ENCODE data around the gene SCN10A. TPM values are rescaled to one million over a fixed set of nuclear protein-coding genes. Genes with fewer than 3 reads are reported as not detected.

Gene SCN10A
- polyA plus RNA-seq, 1 donor from 2014 or later, result not detected

GRCh38 chr3:38720465-38720864 lies 95.6 kb downstream of the SCN10A start:
- H3K4me3 Mint-ChIP-seq, result no peak overlapping the region
- no peaks in the 10 kb centered on the region for H3K9me3 Mint-ChIP-seq
- H3K27ac Mint-ChIP-seq, result no peak overlapping the region
- H3K27me3 Mint-ChIP-seq, result peaks cover 10% of the 10 kb centered on the region
- peaks cover 0 to 5% (median 2%) of the 10 kb centered on the region in 3 donors for H3K4me1 Mint-ChIP-seq
- H3K36me3 Mint-ChIP-seq, result no peaks in the 10 kb centered on the region

- Mint-ChIP-seq H3K36me3 (peaks cover 2% of the 10 kb centered on the region), H3K4me3 (no peak overlapping the region), H3K9me3 (peaks cover 0 to 6% (median 0%) of the 10 kb centered on the region in 3 donors), H3K27me3 (peaks cover 2% of the 10 kb centered on the region), H3K4me1 (peaks cover 0 to 5% (median 2%) of the 10 kb centered on the region in 3 donors), H3K27ac (no peak overlapping the region)
Observed at GRCh38 chr3:38717355-38718240, 98.4 kb downstream of the SCN10A start.

DNA sequence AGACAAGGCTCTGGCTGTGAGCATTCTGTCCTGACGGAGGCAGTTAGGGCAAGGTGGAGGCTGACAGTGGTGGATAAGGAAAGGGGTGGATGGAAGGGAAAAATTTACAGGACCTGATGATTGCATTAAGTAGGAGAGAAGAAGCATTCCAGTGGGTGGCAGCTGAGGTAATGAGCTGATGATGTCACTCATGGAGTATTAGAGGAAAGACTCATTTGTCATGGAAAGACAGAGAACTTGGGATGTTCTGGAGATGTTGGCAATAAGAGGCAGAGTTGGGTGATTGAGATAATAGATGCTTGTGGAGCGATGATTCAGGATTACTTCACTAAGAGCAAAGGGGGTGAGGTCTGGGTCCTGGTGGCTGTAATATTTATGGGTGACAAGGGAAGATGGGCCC lies 102.9 kb downstream of the SCN10A start:
- no peaks in the 10 kb centered on the region for H3K4me1 Mint-ChIP-seq
- H3K36me3 Mint-ChIP-seq, result peaks cover 2% of the 10 kb centered on the region
- no peak overlapping the region for H3K4me3 Mint-ChIP-seq
- no peak overlapping the region for H3K27ac Mint-ChIP-seq
- H3K27me3 Mint-ChIP-seq, result peaks cover 6% of the 10 kb centered on the region
- peaks cover 0 to 6% (median 0%) of the 10 kb centered on the region in 3 donors for H3K9me3 Mint-ChIP-seq

- Mint-ChIP-seq H3K27ac (no peak overlapping the region), H3K36me3 (peaks cover 2% of the 10 kb centered on the region), H3K9me3 (peaks cover 0 to 6% (median 0%) of the 10 kb centered on the region in 3 donors), H3K4me1 (no peaks in the 10 kb centered on the region), H3K27me3 (peaks cover 8% of the 10 kb centered on the region), H3K4me3 (no peak overlapping the region)
Observed at GRCh38 chr3:38711321-38711720, 104.7 kb downstream of the SCN10A start.

DNA sequence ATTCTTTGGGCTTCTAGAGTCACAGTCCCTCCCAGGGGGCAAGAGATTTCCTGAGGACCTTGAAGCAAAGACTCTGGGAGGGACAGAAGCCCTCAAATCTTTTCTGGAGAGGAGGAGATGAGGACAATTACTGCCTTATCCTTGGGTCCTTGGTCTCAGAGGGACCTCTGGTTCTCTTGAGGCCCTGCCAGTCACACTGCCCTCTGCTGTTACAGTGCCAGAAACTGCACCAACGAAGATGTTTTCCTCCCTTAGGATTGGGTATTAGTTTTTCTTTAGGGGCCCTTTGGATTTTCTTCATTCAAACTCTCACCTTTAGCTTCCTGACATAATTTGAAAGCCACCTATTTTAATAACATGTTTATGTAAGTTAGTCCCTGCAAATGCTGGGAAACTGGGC lies 108.3 kb downstream of the SCN10A start:
- H3K27ac Mint-ChIP-seq, result no peak overlapping the region
- H3K4me1 Mint-ChIP-seq, result no peaks in the 10 kb centered on the region
- no peak overlapping the region for H3K4me3 Mint-ChIP-seq
- no peaks in the 10 kb centered on the region for H3K36me3 Mint-ChIP-seq
- peaks cover 8% of the 10 kb centered on the region for H3K27me3 Mint-ChIP-seq
- no peaks in the 10 kb centered on the region for H3K9me3 Mint-ChIP-seq

DNA sequence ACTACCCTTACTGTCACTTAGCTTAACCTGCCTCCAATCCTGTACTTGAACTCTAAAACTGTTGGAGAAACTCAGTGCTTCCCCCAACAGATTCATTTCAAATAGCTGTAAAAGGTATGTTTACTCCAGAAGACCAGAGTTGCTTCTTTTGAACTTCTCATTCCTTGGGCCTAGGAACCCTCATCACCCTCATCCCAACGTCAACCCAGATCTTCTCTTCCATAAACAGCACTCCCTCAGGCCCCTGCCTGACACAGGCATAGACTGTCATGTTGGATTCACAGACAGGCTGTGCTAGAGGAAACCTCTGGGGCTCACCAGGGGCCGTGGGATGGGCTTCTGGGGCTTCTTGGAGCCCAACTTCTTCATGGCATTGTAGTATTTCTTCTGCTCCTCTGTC lies 109.1 kb downstream of the SCN10A start:
- peaks cover 8% of the 10 kb centered on the region for H3K27me3 Mint-ChIP-seq
- H3K4me3 Mint-ChIP-seq, result no peak overlapping the region
- no peaks in the 10 kb centered on the region for H3K9me3 Mint-ChIP-seq
- no peaks in the 10 kb centered on the region for H3K4me1 Mint-ChIP-seq
- no peak overlapping the region for H3K27ac Mint-ChIP-seq
- no peaks in the 10 kb centered on the region for H3K36me3 Mint-ChIP-seq

DNA sequence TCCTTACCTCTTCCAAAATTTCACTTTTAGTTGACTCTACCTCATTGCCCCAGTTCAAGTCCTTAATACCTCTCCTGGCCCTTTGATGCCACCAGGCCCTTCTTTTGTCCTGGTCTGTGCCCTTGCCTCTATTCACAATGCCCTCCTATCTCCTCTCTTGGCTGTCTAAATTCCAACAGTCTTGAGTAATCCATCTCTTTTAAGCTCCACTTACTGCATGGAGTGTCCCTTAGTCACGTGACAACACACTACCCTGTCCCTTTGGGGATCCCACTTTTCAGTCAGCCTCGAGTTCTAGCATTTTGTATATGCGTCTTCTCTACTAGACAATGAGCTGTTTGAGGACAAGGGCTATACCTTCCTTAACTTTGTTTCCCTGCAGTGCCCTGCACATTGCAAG lies 113.8 kb downstream of the SCN10A start:
- no peak overlapping the region for H3K4me3 Mint-ChIP-seq
- H3K27ac Mint-ChIP-seq, result no peak overlapping the region
- no peaks in the 10 kb centered on the region for H3K4me1 Mint-ChIP-seq
- peaks cover 0 to 2% (median 0%) of the 10 kb centered on the region in 3 donors for H3K9me3 Mint-ChIP-seq
- no peaks in the 10 kb centered on the region for H3K36me3 Mint-ChIP-seq
- H3K27me3 Mint-ChIP-seq, result no peaks in the 10 kb centered on the region

GRCh38 chr3:38698760-38699159 lies 117.3 kb downstream of the SCN10A start:
- Mint-ChIP-seq H3K4me1 (no peaks in the 10 kb centered on the region), H3K27me3 (peaks cover 2% of the 10 kb centered on the region), H3K27ac (no peak overlapping the region), H3K36me3 (no peaks in the 10 kb centered on the region), H3K4me3 (no peak overlapping the region), H3K9me3 (peaks cover 0 to 2% (median 0%) of the 10 kb centered on the region in 3 donors)

GRCh38 chr3:38698061-38698460 lies 118.0 kb downstream of the SCN10A start:
- Mint-ChIP-seq H3K9me3 (peaks cover 0 to 2% (median 0%) of the 10 kb centered on the region in 3 donors), H3K27ac (no peak overlapping the region), H3K4me1 (no peaks in the 10 kb centered on the region), H3K27me3 (peaks cover 2% of the 10 kb centered on the region), H3K36me3 (no peaks in the 10 kb centered on the region), H3K4me3 (no peak overlapping the region)

GRCh38 chr3:38696034-38696433 lies 120.0 kb downstream of the SCN10A start:
- H3K36me3 Mint-ChIP-seq, result no peaks in the 10 kb centered on the region
- no peak overlapping the region for H3K4me3 Mint-ChIP-seq
- peaks cover 2% of the 10 kb centered on the region for H3K27me3 Mint-ChIP-seq
- H3K27ac Mint-ChIP-seq, result no peak overlapping the region
- no peaks in the 10 kb centered on the region for H3K4me1 Mint-ChIP-seq
- peaks cover 0 to 2% (median 0%) of the 10 kb centered on the region in 3 donors for H3K9me3 Mint-ChIP-seq

DNA sequence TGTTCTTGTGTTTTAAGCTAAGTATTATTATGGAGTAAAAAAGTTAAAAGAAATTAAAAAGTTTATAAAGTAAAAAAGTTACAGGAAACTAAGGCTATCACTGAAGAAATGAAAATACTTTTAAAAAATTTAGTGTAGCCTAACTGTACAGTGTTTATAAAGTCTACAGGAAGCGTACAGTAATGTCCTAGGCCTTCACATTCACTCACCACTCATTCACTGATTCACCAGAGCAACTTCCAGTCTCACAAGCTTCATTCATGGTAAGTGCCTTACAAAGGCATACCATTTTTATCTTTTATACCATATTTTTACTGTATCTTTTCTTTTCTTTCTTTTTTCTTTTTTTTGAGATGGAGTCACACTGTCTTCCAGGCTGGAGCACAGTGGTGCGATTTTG lies 125.8 kb downstream of the SCN10A start:
- peaks cover 2% of the 10 kb centered on the region for H3K27me3 Mint-ChIP-seq
- H3K4me1 Mint-ChIP-seq, result no peaks in the 10 kb centered on the region
- no peak overlapping the region for H3K4me3 Mint-ChIP-seq
- H3K27ac Mint-ChIP-seq, result no peak overlapping the region
- no peaks in the 10 kb centered on the region for H3K36me3 Mint-ChIP-seq
- peaks cover 0 to 2% (median 0%) of the 10 kb centered on the region in 3 donors for H3K9me3 Mint-ChIP-seq

GRCh38 chr3:38689774-38690173 lies 126.2 kb downstream of the SCN10A start:
- no peak overlapping the region for H3K27ac Mint-ChIP-seq

GRCh38 chr3:38689346-38689745 lies 126.7 kb downstream of the SCN10A start:
- H3K4me3 Mint-ChIP-seq, result no peak overlapping the region
- peaks cover 0 to under 1% (median 0%) of the 10 kb centered on the region in 3 donors for H3K4me1 Mint-ChIP-seq
- no peak overlapping the region for H3K27ac Mint-ChIP-seq
- no peaks in the 10 kb centered on the region for H3K27me3 Mint-ChIP-seq
- peaks cover 0 to 2% (median 0%) of the 10 kb centered on the region in 3 donors for H3K9me3 Mint-ChIP-seq
- H3K36me3 Mint-ChIP-seq, result no peaks in the 10 kb centered on the region

More at GRCh38 chr3:38689774-38690173, 126.2 kb downstream of the SCN10A start:
- Mint-ChIP-seq H3K9me3 (peaks cover 0 to 2% (median 0%) of the 10 kb centered on the region in 3 donors), H3K36me3 (no peaks in the 10 kb centered on the region), H3K27me3 (no peaks in the 10 kb centered on the region), H3K4me1 (no peaks in the 10 kb centered on the region), H3K4me3 (no peak overlapping the region)

DNA sequence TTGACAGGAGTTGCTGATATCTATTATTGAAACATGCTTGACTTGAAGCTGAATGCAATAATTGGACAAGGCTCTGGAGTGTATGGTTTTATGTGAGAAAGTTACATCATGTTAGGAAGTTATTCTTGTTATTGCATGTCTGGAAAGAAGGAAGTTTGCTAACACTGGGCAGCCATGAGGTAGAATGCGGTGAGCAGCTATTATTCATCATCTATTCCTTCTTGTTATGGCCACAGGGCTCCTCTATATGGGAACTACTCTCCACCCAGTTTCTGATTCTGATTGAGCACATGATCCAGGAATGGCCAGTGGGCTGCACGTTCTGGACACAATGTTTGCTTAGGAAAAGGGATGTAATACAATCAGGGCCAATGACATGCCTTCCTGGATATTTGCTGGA lies 128.7 kb downstream of the SCN10A start:
- Mint-ChIP-seq H3K4me3 (no peak overlapping the region), H3K27me3 (no peaks in the 10 kb centered on the region), H3K9me3 (peaks cover 0 to 2% (median 0%) of the 10 kb centered on the region in 3 donors), H3K27ac (no peak overlapping the region), H3K36me3 (no peaks in the 10 kb centered on the region), H3K4me1 (peaks cover 0 to 2% (median 0%) of the 10 kb centered on the region in 3 donors)

GRCh38 chr3:38684546-38684945 lies 131.5 kb downstream of the SCN10A start:
- no peak overlapping the region for H3K27ac Mint-ChIP-seq
- H3K36me3 Mint-ChIP-seq, result no peaks in the 10 kb centered on the region
- H3K4me3 Mint-ChIP-seq, result no peak overlapping the region
- peaks cover 0 to 2% (median 0%) of the 10 kb centered on the region in 3 donors for H3K4me1 Mint-ChIP-seq
- peaks cover 0 to 2% (median 0%) of the 10 kb centered on the region in 3 donors for H3K9me3 Mint-ChIP-seq
- H3K27me3 Mint-ChIP-seq, result no peaks in the 10 kb centered on the region

GRCh38 chr3:38669668-38670067 lies 146.3 kb downstream of the SCN10A start:
- Mint-ChIP-seq H3K36me3 (no peaks in the 10 kb centered on the region), H3K4me1 (no peaks in the 10 kb centered on the region), H3K9me3 (peaks cover 0 to 2% (median 0%) of the 10 kb centered on the region in 3 donors), H3K27ac (no peak overlapping the region), H3K27me3 (peaks cover 14% of the 10 kb centered on the region), H3K4me3 (no peak overlapping the region)
